WTC11 (cell line): ENCODE results near the gene TELO2. TPM values are rescaled to one million over a fixed set of nuclear protein-coding genes. Genes with fewer than 3 reads are reported as not detected.
A peak's percentile ranks its signal among the peaks of the same experiment; 100 is the strongest.

Source experiments
- ATF6 ChIP-seq: sonication (generic); formaldehyde crosslinking; IDR thresholded peaks from 2 replicates; pipeline ENCODE4 v1.8.1; 2023; ENCODE audit warnings: mild to moderate bottlenecking, missing genetic modification reagents
- CTCF ChIP-seq: fragments of 200-600 bp; IDR thresholded peaks from 2 replicates; pipeline ENCODE4 v1.8.0; 2022; ENCODE audit warnings: antibody characterized with exemption
- ESRRA ChIP-seq: sonication (generic); formaldehyde crosslinking; IDR thresholded peaks from 2 replicates; pipeline ENCODE4 v1.8.1; 2022; ENCODE audit warnings: mild to moderate bottlenecking, missing genetic modification reagents, borderline replicate concordance
- FOXK1 ChIP-seq: sonication (generic); formaldehyde crosslinking; IDR thresholded peaks from 2 replicates; pipeline ENCODE4 v1.8.0; 2022; ENCODE audit warnings: mild to moderate bottlenecking, moderate library complexity, missing genetic modification reagents
- FOXP1 ChIP-seq: sonication (generic); formaldehyde crosslinking; IDR thresholded peaks from 2 replicates; pipeline ENCODE4 v1.8.0; 2022; ENCODE audit warnings: missing genetic modification reagents, mild to moderate bottlenecking, moderate library complexity, borderline replicate concordance
- GABPB1 ChIP-seq: sonication (generic); formaldehyde crosslinking; IDR thresholded peaks from 2 replicates; pipeline ENCODE4 v1.8.1; 2023; ENCODE audit warnings: mild to moderate bottlenecking, missing genetic modification reagents
- HMGXB4 ChIP-seq: sonication (generic); formaldehyde crosslinking; IDR thresholded peaks from 2 replicates; pipeline ENCODE4 v1.8.1; 2023; ENCODE audit warnings: mild to moderate bottlenecking, moderate library complexity, missing genetic modification reagents
- IRF2 ChIP-seq: sonication (generic); formaldehyde crosslinking; IDR thresholded peaks from 2 replicates; pipeline ENCODE4 v1.8.0; 2022; ENCODE audit warnings: low read depth, missing genetic modification reagents, borderline replicate concordance
- KAT7 ChIP-seq: sonication (generic); formaldehyde crosslinking; IDR thresholded peaks from 2 replicates; pipeline ENCODE4 v1.8.1; 2023; ENCODE audit warnings: missing genetic modification reagents, mild to moderate bottlenecking, borderline replicate concordance
- MAX ChIP-seq: sonication (generic); formaldehyde crosslinking; IDR thresholded peaks from 2 replicates; pipeline ENCODE4 v1.8.0; 2022; ENCODE audit warnings: mild to moderate bottlenecking, missing genetic modification reagents
- MLX ChIP-seq: sonication (generic); formaldehyde crosslinking; IDR thresholded peaks from 2 replicates; pipeline ENCODE4 v1.8.1; 2023; ENCODE audit warnings: mild to moderate bottlenecking, missing genetic modification reagents, moderate library complexity
- MYBL2 ChIP-seq: sonication (generic); formaldehyde crosslinking; IDR thresholded peaks from 2 replicates; pipeline ENCODE4 v1.8.1; 2023; ENCODE audit warnings: mild to moderate bottlenecking, moderate library complexity, missing genetic modification reagents
- NFYB ChIP-seq: sonication (generic); formaldehyde crosslinking; conservative IDR thresholded peaks from 2 replicates; pipeline ENCODE4 v1.8.0; 2022; ENCODE audit warnings: low read depth, missing genetic modification reagents
- NR1H2 ChIP-seq: sonication (generic); formaldehyde crosslinking; IDR thresholded peaks from 2 replicates; pipeline ENCODE4 v1.9.0; 2021; ENCODE audit warnings: mild to moderate bottlenecking, moderate library complexity, missing genetic modification reagents
- NR2C2 ChIP-seq: sonication (generic); formaldehyde crosslinking; IDR thresholded peaks from 2 replicates; pipeline ENCODE4 v1.8.0; 2022; ENCODE audit warnings: mild to moderate bottlenecking, missing genetic modification reagents
- OVOL2 ChIP-seq: fragments of 250-450 bp; sonication (Bioruptor Pico); IDR thresholded peaks from 2 replicates; pipeline ENCODE4 v1.9.0; 2021; ENCODE audit warnings: mild to moderate bottlenecking, borderline replicate concordance
- PRDM15 ChIP-seq: sonication (generic); formaldehyde crosslinking; IDR thresholded peaks from 2 replicates; pipeline ENCODE4 v1.8.0; 2022; ENCODE audit warnings: missing genetic modification reagents
- SMAD4 ChIP-seq: sonication (generic); formaldehyde crosslinking; IDR thresholded peaks from 2 replicates; pipeline ENCODE4 v1.8.0; 2022; ENCODE audit warnings: mild to moderate bottlenecking, missing genetic modification reagents
- SOX15 ChIP-seq: fragments of 250-450 bp; sonication (Bioruptor Pico); IDR thresholded peaks from 2 replicates; pipeline ENCODE4 v1.9.0; 2021; ENCODE audit warnings: mild to moderate bottlenecking
- SP1 ChIP-seq: sonication (generic); formaldehyde crosslinking; conservative IDR thresholded peaks from 2 replicates; pipeline ENCODE4 v1.8.1; 2022; ENCODE audit warnings: missing genetic modification reagents
- STAT6 ChIP-seq: sonication (generic); formaldehyde crosslinking; conservative IDR thresholded peaks from 2 replicates; pipeline ENCODE4 v1.8.1; 2023; ENCODE audit warnings: mild to moderate bottlenecking, low read depth, missing genetic modification reagents, moderate library complexity
- TCF7 ChIP-seq: sonication (generic); formaldehyde crosslinking; IDR thresholded peaks from 2 replicates; pipeline ENCODE4 v1.8.0; 2022; ENCODE audit warnings: mild to moderate bottlenecking, low read depth, missing genetic modification reagents, moderate library complexity
- USF2 ChIP-seq: sonication (generic); formaldehyde crosslinking; IDR thresholded peaks from 2 replicates; pipeline ENCODE4 v1.8.1; 2023; ENCODE audit warnings: mild to moderate bottlenecking, missing genetic modification reagents, moderate library complexity
- ZNF317 ChIP-seq: sonication (generic); formaldehyde crosslinking; IDR thresholded peaks from 2 replicates; pipeline ENCODE4 v1.8.1; 2023; ENCODE audit warnings: low read depth, mild to moderate bottlenecking, moderate library complexity, missing genetic modification reagents, borderline replicate concordance
- ZNF396 ChIP-seq: fragments of 250-450 bp; sonication (Bioruptor Pico); IDR thresholded peaks from 2 replicates; pipeline ENCODE4 v1.8.0; 2021; ENCODE audit warnings: mild to moderate bottlenecking, moderate library complexity, borderline replicate concordance
- total RNA-seq: library from RNA; stranded (reverse); gene quantifications from 3 replicates; pipeline ENCODE4 v1.2.3, GENCODE V29; 2021

The TELO2 gene
- total RNA-seq, 1 experiment from 2014 or later, result 86.7 TPM

GRCh38 chr16:1474796-1475551, 18.2 kb upstream of the TELO2 start, which contains the start of gene CLCN7 (continued):
- TF ChIP-seq ESRRA (CRISPR knock-in tag), result peak; percentile 94
- no peak for TF ChIP-seq SOX15 (CRISPR knock-in tag)
- peak; percentile 100 for TF ChIP-seq FOXK1 (CRISPR knock-in tag)
- peak; percentile 81 for TF ChIP-seq GABPB1 (CRISPR knock-in tag)
- peak; percentile 94 for TF ChIP-seq KAT7 (CRISPR knock-in tag)
- peak; percentile 95 for TF ChIP-seq MAX (CRISPR knock-in tag)
- no peak for TF ChIP-seq OVOL2 (CRISPR knock-in tag)
- TF ChIP-seq ATF6 (CRISPR knock-in tag), result no peak
- peak; percentile 80 for TF ChIP-seq NR1H2
- TF ChIP-seq CTCF, result no peak
- peak; percentile 59 for TF ChIP-seq PRDM15
- TF ChIP-seq NR2C2 (CRISPR knock-in tag), result peak; percentile 87
- TF ChIP-seq ZNF396, result no peak
- TF ChIP-seq SMAD4 (CRISPR knock-in tag), result peak; percentile 69; the same call in 1 of the 2 replicates
- TF ChIP-seq FOXP1 (CRISPR knock-in tag), result peak; percentile 99
- peak; percentile 48; the same call in 1 of the 2 replicates for TF ChIP-seq ZNF317 (CRISPR knock-in tag)
- 0 out of 2 replicates have a peak, but pooled peaks have one; percentile 27 for TF ChIP-seq IRF2
- no peak for TF ChIP-seq STAT6 (CRISPR knock-in tag)
- TF ChIP-seq MLX (CRISPR knock-in tag), result 0 out of 2 replicates have a peak, but pooled peaks have one; percentile 31
- TF ChIP-seq NFYB (CRISPR knock-in tag), result peak; percentile 48
- peak; percentile 85 for TF ChIP-seq SP1
- TF ChIP-seq TCF7 (CRISPR knock-in tag), result peak; percentile 95
- TF ChIP-seq MYBL2 (CRISPR knock-in tag), result peak; percentile 98
- peak; percentile 50 for TF ChIP-seq HMGXB4 (CRISPR knock-in tag)
- TF ChIP-seq USF2 (CRISPR knock-in tag), result peak; percentile 100
